SJSA1 (cell line): ENCODE results near the gene MLLT10. TPM values are rescaled to one million over a fixed set of nuclear protein-coding genes. Genes with fewer than 3 reads are reported as not detected.

ENCODE experiments used
- DNase-seq, 2 experiments: peaks; one replicate each; pipeline ENCODE4 v3.0.0-alpha.2; 2015 to 2020; ENCODE audit warnings: low spot score in 2 of 2, low read depth in 1 of 2
- H3K27ac ChIP-seq: fragments of 250-450 bp; sonication (Bioruptor Pico); 2 replicates; pipeline ENCODE4 v1.5.1; 2020; ENCODE audit warnings: mild to moderate bottlenecking, moderate library complexity
- H3K27me3 ChIP-seq: fragments of 250-450 bp; sonication (Bioruptor Pico); replicated peaks from 2 replicates; pipeline ENCODE4 v1.5.1; 2020; ENCODE audit warnings: mild to moderate bottlenecking, moderate library complexity
- H3K36me3 ChIP-seq: fragments of 250-450 bp; sonication (Bioruptor Pico); 2 replicates; pipeline ENCODE4 v1.5.1; 2020; ENCODE audit warnings: mild to moderate bottlenecking
- H3K4me1 ChIP-seq: fragments of 250-450 bp; sonication (Bioruptor Pico); replicated peaks from 2 replicates; pipeline ENCODE4 v1.6.1; 2021; ENCODE audit warnings: mild to moderate bottlenecking
- H3K4me3 ChIP-seq: fragments of 250-450 bp; sonication (Bioruptor Pico); 2 replicates; pipeline ENCODE4 v1.5.1; 2020; ENCODE audit warnings: mild to moderate bottlenecking
- H3K9me3 ChIP-seq: fragments of 250-450 bp; sonication (Bioruptor Pico); replicated peaks from 2 replicates; pipeline ENCODE4 v1.5.1; 2020; ENCODE audit warnings: mild to moderate bottlenecking
- total RNA-seq: library from RNA; depleted of rRNA; stranded (reverse); fragments of >200 nt; shearing (Covaris generic); gene quantifications from 2 replicates; pipeline ENCODE4 v1.2.3, GENCODE V29; 2014

The MLLT10 gene
- total RNA-seq, 1 experiment from 2014 or later, result 21.7 TPM

DNA sequence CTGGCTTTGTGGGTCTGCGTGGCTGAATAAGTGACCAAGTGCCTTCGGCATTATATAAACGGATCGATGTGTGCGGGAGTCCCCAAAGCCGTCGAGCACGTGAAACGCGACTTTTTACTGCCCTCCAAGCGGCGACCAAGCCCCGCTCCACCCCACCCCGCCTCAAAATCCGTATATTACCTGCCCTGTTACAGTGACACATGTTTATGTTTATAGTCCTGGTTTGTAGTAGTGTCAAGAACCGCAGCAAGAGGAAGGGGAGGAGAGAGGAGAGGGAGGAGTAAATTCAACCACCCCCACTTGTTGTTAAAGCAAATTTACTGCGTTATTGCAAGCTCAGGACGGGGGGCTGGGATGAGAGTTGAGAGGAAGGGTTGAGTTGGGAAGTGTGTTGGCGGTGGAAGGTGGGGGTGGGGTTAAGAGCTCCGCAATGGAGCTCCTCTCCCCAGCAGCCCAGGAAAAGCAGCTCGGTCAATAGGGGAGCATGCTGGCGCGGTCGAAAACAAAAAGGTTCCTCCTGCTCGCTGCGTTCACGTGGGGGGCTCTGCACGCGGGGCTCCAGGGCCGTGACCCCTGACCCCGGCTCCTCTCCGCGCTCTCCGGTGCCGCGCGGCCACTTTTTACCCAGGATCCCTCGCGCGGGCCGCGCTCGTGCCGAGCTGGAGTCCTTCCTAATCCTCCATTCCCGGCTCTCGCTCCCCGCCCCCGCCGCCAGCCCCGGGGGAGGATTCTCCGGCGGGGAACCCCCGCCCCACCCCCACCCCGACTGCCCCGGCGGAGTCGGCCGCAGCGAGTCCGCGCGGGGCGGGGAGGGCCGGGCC lies 8.5 kb upstream of the MLLT10 start, which contains the start of gene SKIDA1:
Gene SKIDA1, minus strand, starts transcription at position 316 of the 821 bp plus-strand sequence. CDS start 7,860 bp downstream, outside the sequence.
- peak; percentile 88 to 90 for DNase-seq
- Histone ChIP-seq H3K4me1 (peaks cover 17% of the 10 kb centered on the region), H3K4me3 (peak within 1 kb of the TSS; percentile 64), H3K27ac (peak within 1 kb of the TSS; percentile 91), H3K9me3 (no peaks in the 10 kb centered on the region), H3K36me3 (no peaks in the 10 kb centered on the region), H3K27me3 (no peaks in the 10 kb centered on the region)

DNA sequence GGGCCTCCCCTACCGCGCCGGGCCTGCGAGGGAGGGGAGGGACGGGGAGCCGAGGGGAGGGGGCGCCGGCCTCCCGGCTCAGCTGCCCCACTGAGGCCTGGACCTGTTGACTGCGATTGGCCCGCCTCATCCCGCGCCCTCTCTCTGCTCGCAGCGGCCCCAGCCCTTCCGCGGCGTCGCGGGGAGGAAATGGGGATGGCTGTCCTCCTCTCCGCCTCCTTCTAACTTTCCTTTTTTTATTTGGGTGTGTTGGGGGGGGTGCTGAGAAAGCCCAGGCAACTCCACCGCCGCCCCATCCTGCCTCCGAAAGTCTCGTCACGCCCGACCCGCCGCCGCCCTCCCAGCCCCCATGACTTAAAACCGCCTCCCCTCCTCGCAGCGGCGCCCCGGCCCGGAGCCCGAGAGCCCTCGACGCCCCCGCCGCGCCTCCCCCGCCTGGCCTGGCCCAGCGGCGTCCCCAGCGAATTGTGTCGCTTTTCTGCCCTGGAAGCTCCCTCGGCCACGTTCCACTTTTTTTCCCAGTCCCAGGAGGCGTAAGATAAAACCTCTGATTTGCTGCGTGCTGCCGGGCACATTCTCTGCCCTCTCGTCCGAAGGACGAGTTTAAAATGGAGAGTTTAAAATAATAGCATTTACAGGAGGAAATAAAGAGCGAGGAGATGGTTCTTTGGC lies 7.7 kb upstream of the MLLT10 start:
- DNase-seq, result peak; percentile 82 to 90
- peak overlapping the region; percentile 91 for H3K27ac ChIP-seq

DNA sequence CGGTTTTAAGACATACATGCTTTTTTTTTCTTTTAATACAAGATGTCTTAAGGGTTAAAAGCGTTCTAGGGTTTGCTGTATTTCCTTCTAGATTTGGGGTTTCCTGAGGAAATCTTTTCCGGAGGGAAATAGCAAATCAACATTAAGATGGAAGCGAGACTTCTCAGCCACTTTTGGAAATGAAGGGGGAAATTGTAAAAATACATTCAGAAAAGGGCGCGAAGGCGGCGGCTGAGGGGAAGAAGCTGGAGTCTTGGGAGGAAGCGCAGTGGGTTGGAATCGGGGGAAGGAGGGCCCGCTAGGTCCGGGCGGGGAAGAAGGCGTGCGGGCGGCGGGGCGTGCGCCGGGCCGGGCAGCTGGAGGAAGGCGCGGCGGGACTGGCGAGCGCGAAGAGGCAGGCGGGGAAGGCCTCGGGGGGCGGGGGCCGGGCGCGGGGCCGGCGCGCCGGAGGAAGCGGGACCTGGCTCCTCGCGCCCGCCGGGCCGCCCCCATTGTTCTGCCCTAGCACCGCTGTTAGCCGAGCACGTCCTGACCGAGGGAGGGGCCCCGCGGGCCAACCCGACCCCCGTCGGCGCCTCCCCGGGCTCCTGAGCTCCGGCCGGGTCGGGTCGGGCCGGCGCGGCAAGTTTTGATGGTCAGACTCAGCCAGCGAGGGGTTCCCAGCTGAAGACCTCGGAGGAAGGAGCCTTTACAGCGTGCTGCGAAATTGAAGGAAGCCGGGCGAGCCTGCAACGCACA lies 7.0 kb upstream of the MLLT10 start:
- Histone ChIP-seq H3K4me3 (peak overlapping the region; percentile 64), H3K27ac (peak overlapping the region; percentile 91), H3K4me1 (peaks cover 17% of the 10 kb centered on the region), H3K9me3 (no peaks in the 10 kb centered on the region), H3K27me3 (no peaks in the 10 kb centered on the region), H3K36me3 (no peaks in the 10 kb centered on the region)
- peak; percentile 75 to 85 for DNase-seq

More for the DNA sequence above, 7.7 kb upstream of the MLLT10 start:
- H3K36me3 ChIP-seq, result no peaks in the 10 kb centered on the region
- H3K27me3 ChIP-seq, result no peaks in the 10 kb centered on the region
- H3K4me1 ChIP-seq, result peaks cover 17% of the 10 kb centered on the region
- no peaks in the 10 kb centered on the region for H3K9me3 ChIP-seq
- peak overlapping the region; percentile 64 for H3K4me3 ChIP-seq

DNA sequence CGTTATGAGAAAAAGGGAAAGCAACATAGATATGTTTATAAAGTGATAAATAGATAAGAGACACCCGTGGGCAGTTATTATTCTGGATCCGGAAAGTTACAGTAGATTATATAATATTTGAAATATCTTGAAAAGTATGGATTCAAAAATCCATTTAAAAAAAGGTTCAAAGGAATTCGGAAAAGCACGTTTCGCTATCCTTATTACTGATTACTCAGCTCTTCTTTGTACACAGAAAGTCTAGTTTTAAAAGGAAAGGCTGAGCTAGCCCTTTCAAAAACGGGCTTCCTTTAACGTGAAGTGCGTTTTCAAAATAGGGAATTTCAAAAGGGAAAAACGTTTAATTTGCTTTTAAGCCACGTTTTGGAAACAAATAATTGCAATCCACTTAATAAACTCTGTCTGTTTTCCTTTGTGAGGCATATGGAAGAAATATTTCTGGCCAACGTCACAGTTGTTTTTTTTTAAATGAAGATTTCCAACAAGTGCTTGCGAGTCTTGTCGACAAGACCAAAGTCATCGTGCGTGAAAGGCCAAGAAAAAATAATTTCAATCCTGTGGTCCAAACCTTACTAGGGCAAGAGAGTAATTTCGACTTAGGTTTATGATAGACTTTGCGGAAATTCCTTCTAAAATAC lies 6.3 kb upstream of the MLLT10 start:
- no peaks in the 10 kb centered on the region for H3K27me3 ChIP-seq
- no peaks in the 10 kb centered on the region for H3K36me3 ChIP-seq

DNA sequence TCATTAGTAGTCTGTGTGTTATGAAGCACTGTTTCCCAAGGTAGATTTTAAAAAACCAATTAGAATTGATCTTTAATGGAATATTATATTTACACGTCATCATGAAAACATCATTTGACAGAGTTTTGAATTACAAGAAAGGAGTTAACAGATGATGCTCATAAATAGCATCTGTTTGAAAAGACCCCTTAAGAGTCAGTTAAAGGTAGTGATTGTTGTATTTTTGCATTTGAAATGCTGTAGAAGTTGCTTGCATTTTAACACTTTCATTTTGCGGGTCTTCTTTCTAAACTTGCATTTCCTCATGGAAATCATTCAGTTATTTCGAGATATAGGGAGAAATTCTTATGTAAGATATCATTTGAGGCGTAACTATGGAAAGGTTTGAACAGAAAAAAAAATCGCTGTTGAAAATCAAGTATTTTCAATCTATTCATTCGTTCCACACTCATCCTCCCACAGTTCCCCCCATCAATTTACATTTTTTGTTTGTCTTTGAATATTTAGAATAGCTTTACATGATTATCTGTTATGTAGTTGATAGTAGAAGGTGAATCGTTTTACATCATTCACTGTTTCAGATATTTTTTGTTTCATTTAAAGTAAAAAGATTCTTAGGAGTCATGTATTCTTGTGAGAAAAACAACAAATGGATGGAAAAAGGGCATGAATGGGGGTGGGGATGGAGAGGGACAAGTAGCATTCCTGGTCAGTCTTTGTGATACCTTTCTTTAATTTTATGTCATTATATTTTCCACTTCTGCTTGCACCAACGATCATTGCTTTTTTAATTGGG lies 5.6 kb upstream of the MLLT10 start:
- Histone ChIP-seq H3K4me3 (peak overlapping the region; percentile 64), H3K9me3 (no peaks in the 10 kb centered on the region), H3K27me3 (no peaks in the 10 kb centered on the region), H3K36me3 (no peaks in the 10 kb centered on the region), H3K27ac (peak overlapping the region; percentile 91), H3K4me1 (peaks cover 29% of the 10 kb centered on the region)
- peak in 1 of 2 experiments; percentile 79 for DNase-seq

More for the DNA sequence above, 6.3 kb upstream of the MLLT10 start:
- Histone ChIP-seq H3K4me3 (peak overlapping the region; percentile 64), H3K27ac (peak overlapping the region; percentile 91), H3K9me3 (no peaks in the 10 kb centered on the region), H3K4me1 (peaks cover 22% of the 10 kb centered on the region)
- DNase-seq, result peak in 1 of 2 experiments; percentile 82

DNA sequence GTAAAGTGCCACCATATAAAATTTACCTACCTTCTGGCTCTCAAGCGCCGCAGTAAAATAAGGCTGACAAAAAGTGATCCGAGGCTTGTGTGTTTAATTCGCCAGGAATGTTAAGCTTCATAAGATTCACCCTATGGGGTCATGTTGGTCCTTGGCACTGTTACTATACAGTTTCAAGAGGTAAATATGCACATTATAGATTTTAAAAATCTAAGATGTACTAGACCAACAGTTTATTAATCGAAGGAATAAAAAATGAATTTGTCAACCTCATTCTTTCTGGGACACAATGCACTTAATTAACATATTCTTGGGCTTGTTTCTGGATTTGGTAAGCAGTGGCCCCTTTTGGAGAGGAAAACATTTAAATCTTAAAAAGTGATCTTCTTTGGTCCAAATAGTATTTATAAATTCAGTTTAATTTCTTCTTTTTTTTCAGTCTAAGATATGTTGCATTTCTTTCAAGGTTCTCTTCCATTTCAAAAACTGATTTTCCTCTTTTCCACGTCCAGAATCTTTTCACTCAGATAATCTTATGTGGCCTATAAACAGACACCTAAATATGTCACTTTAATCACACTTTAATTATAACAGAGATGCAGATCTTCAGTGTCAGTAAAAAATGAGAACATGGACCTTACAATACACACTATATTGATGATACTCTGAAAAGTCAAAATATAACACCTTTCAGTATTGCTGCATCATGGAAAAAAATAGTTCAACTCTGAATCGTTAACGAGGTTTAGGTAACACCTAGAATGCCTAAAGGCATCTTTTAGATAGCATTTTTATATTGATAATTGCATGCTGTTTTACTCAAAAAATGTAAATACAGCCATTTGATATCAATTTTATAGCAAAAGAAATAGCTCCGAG lies 4.8 kb upstream of the MLLT10 start:
- Histone ChIP-seq H3K4me1 (peaks cover 29% of the 10 kb centered on the region), H3K27me3 (no peaks in the 10 kb centered on the region), H3K4me3 (peak overlapping the region; percentile 64), H3K36me3 (no peaks in the 10 kb centered on the region), H3K9me3 (no peaks in the 10 kb centered on the region), H3K27ac (peak overlapping the region; percentile 91)
- DNase-seq, result peak in 1 of 2 experiments; percentile 81

DNA sequence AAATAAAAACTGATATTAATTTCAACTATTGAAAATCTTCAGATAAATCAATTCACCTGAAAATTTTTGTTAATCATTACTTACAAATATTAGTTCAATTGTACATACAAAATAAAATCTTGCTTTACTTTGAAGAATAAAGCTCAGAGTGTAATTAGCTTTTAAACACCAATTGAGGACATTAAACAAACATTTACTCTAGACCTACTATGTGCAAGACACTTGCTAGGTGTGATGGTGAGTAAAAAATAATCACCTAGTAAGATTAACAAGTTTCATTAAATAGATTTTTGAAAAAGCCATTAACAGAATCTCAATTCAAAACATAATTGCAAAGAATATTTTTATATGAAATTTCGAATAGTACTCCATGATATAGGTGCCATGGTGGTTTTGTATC lies 3.9 kb upstream of the MLLT10 start:
- H3K27me3 ChIP-seq, result no peaks in the 10 kb centered on the region
- H3K4me3 ChIP-seq, result no peak overlapping the region
- no peak overlapping the region for H3K27ac ChIP-seq
- DNase-seq, result no peak
- H3K4me1 ChIP-seq, result peaks cover 21% of the 10 kb centered on the region
- no peaks in the 10 kb centered on the region for H3K36me3 ChIP-seq
- H3K9me3 ChIP-seq, result no peaks in the 10 kb centered on the region

DNA sequence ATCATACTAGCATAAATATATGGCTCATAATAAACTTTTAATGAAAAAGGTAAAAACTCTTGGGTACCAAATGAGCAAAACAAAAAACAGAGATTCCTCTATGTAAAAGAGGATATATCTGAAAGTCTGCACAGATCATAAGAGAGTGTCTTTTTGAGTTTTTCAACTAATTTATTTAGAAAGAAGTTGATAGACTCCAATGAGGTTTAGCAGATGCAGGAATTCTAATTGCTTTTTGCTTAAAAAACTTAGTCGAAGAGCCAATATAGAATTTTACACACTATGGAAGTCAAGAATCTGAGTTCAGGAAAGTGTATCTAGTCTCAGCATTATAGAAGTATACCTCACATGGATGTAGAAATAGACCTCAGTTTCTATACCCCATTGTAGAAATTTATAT lies 3.4 kb upstream of the MLLT10 start:
- DNase-seq, result peak in 1 of 2 experiments; percentile 37
- Histone ChIP-seq H3K27ac (no peak overlapping the region), H3K27me3 (no peaks in the 10 kb centered on the region), H3K36me3 (no peaks in the 10 kb centered on the region; the same call in 1 of the 2 replicates), H3K9me3 (no peaks in the 10 kb centered on the region), H3K4me1 (peaks cover 17% of the 10 kb centered on the region), H3K4me3 (no peak overlapping the region)

DNA sequence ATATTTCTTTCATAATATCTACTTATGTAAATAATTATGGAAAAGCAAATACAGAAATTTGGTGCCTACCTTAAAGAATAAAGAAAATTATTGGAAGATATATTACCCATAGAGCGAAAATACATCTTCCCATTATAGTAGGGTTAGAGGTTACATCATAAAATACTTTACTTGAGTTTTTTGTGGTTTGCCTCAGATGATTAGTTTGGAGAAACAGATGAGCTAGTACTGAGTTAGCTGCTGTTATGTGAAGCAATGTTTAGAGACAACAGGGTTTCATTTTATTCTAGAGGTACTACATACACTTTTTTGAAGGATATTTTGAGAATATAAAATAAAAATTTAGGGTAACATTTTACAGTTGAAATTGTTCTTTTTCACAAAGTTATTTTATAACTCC lies 2.9 kb upstream of the MLLT10 start:
- peak in 1 of 2 experiments; percentile 34 for DNase-seq
- H3K27me3 ChIP-seq, result no peaks in the 10 kb centered on the region
- H3K4me3 ChIP-seq, result no peak overlapping the region
- H3K27ac ChIP-seq, result no peak overlapping the region
- no peaks in the 10 kb centered on the region for H3K9me3 ChIP-seq
- H3K4me1 ChIP-seq, result peaks cover 16% of the 10 kb centered on the region
- no peaks in the 10 kb centered on the region; the same call in 1 of the 2 replicates for H3K36me3 ChIP-seq

DNA sequence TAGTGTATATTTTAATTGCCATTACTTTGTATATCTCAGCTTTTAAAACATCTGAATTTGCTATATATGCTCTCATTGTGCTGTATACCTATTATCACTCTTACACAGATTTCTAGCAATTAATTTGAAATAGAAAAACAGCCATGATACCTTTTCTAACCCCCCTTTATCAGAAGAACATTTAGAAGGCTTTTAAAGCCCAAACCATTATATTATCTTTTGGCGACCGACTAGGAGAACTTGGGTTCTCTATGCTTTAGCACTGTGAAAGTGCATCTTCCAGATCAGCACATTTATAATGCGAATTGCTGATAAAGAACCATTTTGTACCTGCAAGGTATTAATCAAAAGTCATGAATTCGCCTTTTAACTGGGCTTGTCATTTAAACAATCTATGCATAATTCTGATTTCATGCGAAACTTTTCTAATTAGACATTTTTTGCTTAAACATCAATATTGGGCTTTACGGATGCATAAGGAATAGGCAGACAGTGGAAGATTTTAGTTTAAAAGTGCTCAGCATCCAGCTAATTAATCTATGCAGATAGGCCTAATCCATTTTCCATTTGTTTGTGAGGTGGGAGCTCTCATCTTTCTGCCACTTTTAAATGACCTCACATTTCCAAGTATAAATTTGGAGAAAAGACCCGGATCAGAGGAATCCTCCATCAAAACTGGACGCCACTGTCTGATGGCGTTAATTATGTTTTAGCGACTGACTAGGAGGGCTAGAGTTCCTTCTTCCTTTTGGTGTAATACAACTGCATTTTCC lies 1.2 kb upstream of the MLLT10 start:
- no peak for DNase-seq
- H3K27ac ChIP-seq, result peak overlapping the region; percentile 88
- H3K4me3 ChIP-seq, result peak overlapping the region; percentile 57
- H3K9me3 ChIP-seq, result no peaks in the 10 kb centered on the region
- H3K4me1 ChIP-seq, result peaks cover 16% of the 10 kb centered on the region
- H3K36me3 ChIP-seq, result peaks cover 11% of the 10 kb centered on the region
- H3K27me3 ChIP-seq, result no peaks in the 10 kb centered on the region

DNA sequence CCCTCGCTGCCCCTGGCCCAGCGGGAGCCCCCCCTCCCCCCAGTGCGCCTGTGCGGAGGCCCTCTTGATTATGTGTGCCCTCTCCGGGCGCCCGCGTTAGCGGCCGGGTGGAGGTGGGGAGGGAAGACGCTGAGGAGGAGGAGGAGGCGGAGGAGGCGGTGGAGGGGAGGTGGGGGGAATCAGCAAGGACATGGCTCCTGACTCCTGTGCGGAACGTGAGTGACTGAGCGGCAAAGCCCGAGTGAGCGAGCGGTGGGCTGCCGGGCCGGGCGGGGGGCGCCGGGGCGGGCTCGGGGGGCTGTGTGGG lies 201 bp downstream of the MLLT10 start:
- no peaks in the 10 kb centered on the region for H3K27me3 ChIP-seq
- H3K36me3 ChIP-seq, result peaks cover 24% of the 10 kb centered on the region
- H3K27ac ChIP-seq, result no peak overlapping the region; the same call in 1 of the 2 replicates
- DNase-seq, result no peak
- no peaks in the 10 kb centered on the region for H3K9me3 ChIP-seq
- H3K4me3 ChIP-seq, result peak overlapping the region; percentile 57
- peaks cover 12% of the 10 kb centered on the region for H3K4me1 ChIP-seq
